Measurements from ENCODE around the gene SCNN1B. TPM values are rescaled to one million over a fixed set of nuclear protein-coding genes. Genes with fewer than 3 reads are reported as not detected.

SCNN1B gene
- total RNA-seq, 2 donors from 2014 or later = 9.2 to 11.8 TPM

- Histone ChIP-seq H3K4me3 (no peak overlapping the region), H3K9me3 (no peaks in the 10 kb centered on the region), H3K4me1 (replicated peaks) (no peaks in the 10 kb centered on the region), H3K27me3 (replicated peaks; ENCODE audit: insufficient read depth) (no peaks in the 10 kb centered on the region), H3K36me3 (no peaks in the 10 kb centered on the region), H3K27ac (peak overlapping the region in 1 of 2 donors; percentile 34)
- WGBS = 21% methylated on average over 2 of the region's 2 CpGs
- DNase-seq (ENCODE audit: low spot score) = no peak
- no peak for TF ChIP-seq POLR2A (IDR thresholded peaks at IDR 0.05)
- peak; percentile 17 for TF ChIP-seq POLR2AphosphoS5 (IDR thresholded peaks at IDR 0.05)
- TF ChIP-seq CTCF (IDR thresholded peaks at IDR 0.05) = no peak
- intact Hi-C loops (cut with DNase I) = no loop called here
These were observed 24.1 kb upstream of the SCNN1B start for GRCh38 chr16:23278031-23278430.

GRCh38 chr16:23279721-23280153, 22.4 kb upstream of the SCNN1B start:
- 18% methylated on average over 9 of the region's 9 CpGs for WGBS
- Histone ChIP-seq H3K4me1 (replicated peaks) (no peaks in the 10 kb centered on the region), H3K27me3 (replicated peaks; ENCODE audit: insufficient read depth) (no peaks in the 10 kb centered on the region), H3K9me3 (no peaks in the 10 kb centered on the region), H3K36me3 (no peaks in the 10 kb centered on the region), H3K4me3 (no peak overlapping the region), H3K27ac (peak overlapping the region; percentile 23 to 60)
- intact Hi-C loops (cut with DNase I) = no loop called here
- DNase-seq (ENCODE audit: low spot score) = peak; percentile 84
- TF ChIP-seq POLR2AphosphoS5 (IDR thresholded peaks at IDR 0.05) (peak; percentile 81), CTCF (IDR thresholded peaks at IDR 0.05) (no peak), POLR2A (IDR thresholded peaks at IDR 0.05) (no peak)

GRCh38 chr16:23280483-23280967, 21.6 kb upstream of the SCNN1B start:
- 53% methylated on average over 6 of the region's 6 CpGs for WGBS
- no peak for DNase-seq (ENCODE audit: low spot score)
- H3K36me3 ChIP-seq = no peaks in the 10 kb centered on the region
- no peaks in the 10 kb centered on the region for H3K9me3 ChIP-seq
- H3K4me1 ChIP-seq (replicated peaks) = no peaks in the 10 kb centered on the region
- H3K27me3 ChIP-seq (replicated peaks; ENCODE audit: insufficient read depth) = no peaks in the 10 kb centered on the region
- H3K27ac ChIP-seq = peak overlapping the region; percentile 23 to 60
- intact Hi-C loops (cut with DNase I) = no loop called here
- no peak overlapping the region for H3K4me3 ChIP-seq
- TF ChIP-seq CTCF (IDR thresholded peaks at IDR 0.05) (no peak), POLR2AphosphoS5 (IDR thresholded peaks at IDR 0.05) (no peak), POLR2A (IDR thresholded peaks at IDR 0.05) (no peak)

- H3K4me1 ChIP-seq (replicated peaks) = no peaks in the 10 kb centered on the region
These were observed 19.5 kb upstream of the SCNN1B start for GRCh38 chr16:23282568-23282967.

More at GRCh38 chr16:23282568-23282967, 19.5 kb upstream of the SCNN1B start:
- 86% methylated on average over 1 of the region's 1 CpG for WGBS
- Histone ChIP-seq H3K9me3 (no peaks in the 10 kb centered on the region), H3K4me3 (no peak overlapping the region), H3K36me3 (no peaks in the 10 kb centered on the region), H3K27ac (no peak overlapping the region), H3K27me3 (replicated peaks; ENCODE audit: insufficient read depth) (no peaks in the 10 kb centered on the region)
- intact Hi-C loops (cut with DNase I) = no loop called here
- DNase-seq (ENCODE audit: low spot score) = no peak
- TF ChIP-seq POLR2AphosphoS5 (IDR thresholded peaks at IDR 0.05) = no peak
- no peak for TF ChIP-seq POLR2A (IDR thresholded peaks at IDR 0.05)
- TF ChIP-seq CTCF (IDR thresholded peaks at IDR 0.05) = no peak
